ENCODE measurements around the gene RNF2. TPM values are rescaled to one million over a fixed set of nuclear protein-coding genes. Genes with fewer than 3 reads are reported as not detected.

RNF2 gene
- total RNA-seq, 2 experiments from 2014 or later: 17.8 to 24.7 TPM

DNA sequence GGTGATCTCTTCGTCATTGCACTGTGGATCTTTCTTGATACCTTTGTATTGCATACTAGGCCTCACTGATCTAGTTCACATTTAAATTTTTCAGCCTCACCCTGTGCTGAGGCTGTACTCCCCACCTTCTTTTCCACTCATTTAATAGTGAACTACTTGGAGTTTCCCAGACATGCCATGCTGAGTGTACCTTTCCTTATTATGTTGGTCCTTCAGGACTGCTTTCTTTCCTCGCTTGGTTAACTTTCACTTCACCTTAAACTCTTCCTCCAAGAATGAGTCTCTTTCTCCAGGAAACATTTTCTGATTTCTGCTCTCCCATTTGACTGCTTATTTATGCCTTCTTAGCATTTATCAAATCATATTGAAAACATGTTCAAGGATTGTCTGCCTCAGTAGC, 20.8 kb downstream of the RNF2 start:
- intact Hi-C loops (cut with micrococcal nuclease; ENCODE audit: unreplicated experiment): no loop called here
- no peak overlapping the region for H3K4me3 ChIP-seq (ENCODE audit: low read depth, low read length, poor library complexity, severe bottlenecking)

GRCh38 chr1:185068341-185068740, 23.0 kb downstream of the RNF2 start:
- no peak for DNase-seq (ENCODE audit: low spot score)
- no peak overlapping the region for H3K4me2 ChIP-seq (ENCODE audit: low read length)
- intact Hi-C loops (cut with micrococcal nuclease; ENCODE audit: unreplicated experiment): no loop called here
- H3K4me1 ChIP-seq (ENCODE audit: insufficient read depth, low read length, poor library complexity, severe bottlenecking): no peaks in the 10 kb centered on the region
- peaks cover 5% of the 10 kb centered on the region; the same call in 1 of the 2 replicates for H4K20me1 ChIP-seq (ENCODE audit: insufficient read depth, low read length)
- H3K36me3 ChIP-seq (ENCODE audit: insufficient read depth, low read length): peaks cover 2% of the 10 kb centered on the region; the same call in 1 of the 2 replicates
- 0 out of 2 replicates have a peak, but pooled peaks cover 13% of the 10 kb centered on the region for H3K9me3 ChIP-seq (ENCODE audit: low read length)
- CTCF ChIA-PET (ENCODE audit: unreplicated experiment): no interaction called here
- TF ChIP-seq CTCF (conservative IDR thresholded peaks at IDR 0.05; ENCODE audit: low read length): no peak
- no peak for TF ChIP-seq EZH2phosphoT487 (IDR thresholded peaks at IDR 0.05; ENCODE audit: borderline replicate concordance, low read depth, low read length)
- no peaks in the 10 kb centered on the region for H3K9me2 ChIP-seq (ENCODE audit: insufficient read depth, low read length)
- no TSS peak for BruUV-seq (replicated peaks)
- H3K27ac ChIP-seq (ENCODE audit: low read depth, low read length, poor library complexity, severe bottlenecking): no peak overlapping the region
- no peak overlapping the region for H3K4me3 ChIP-seq (ENCODE audit: low read depth, low read length, poor library complexity, severe bottlenecking)
- H3K79me2 ChIP-seq (ENCODE audit: insufficient read depth, low read depth, low read length): peaks cover 30% of the 10 kb centered on the region; the same call in 1 of the 2 replicates
- POLR2A ChIA-PET: interaction anchor here (1.0 to 1.5 kb wide), 3 partner anchors 8 to 89 kb away, joined by 3 to 5 read pairs (median 4); partner anchors contain the start of gene SWT1
- no peak overlapping the region for H2AFZ ChIP-seq (ENCODE audit: low read length)

More for the DNA sequence above, 20.8 kb downstream of the RNF2 start:
- ChIA-PET POLR2A (interaction anchor here (0.6 to 2.2 kb wide), 6 partner anchors 9 to 1034 kb away, joined by 3 to 12 read pairs (median 4); no protein-coding TSS in a partner anchor), CTCF (ENCODE audit: unreplicated experiment) (no interaction called here)
- no peaks in the 10 kb centered on the region for H3K9me2 ChIP-seq (ENCODE audit: insufficient read depth, low read length)
- 0 out of 2 replicates have a peak, but pooled peaks cover 14% of the 10 kb centered on the region for H3K9me3 ChIP-seq (ENCODE audit: low read length)
- H2AFZ ChIP-seq (ENCODE audit: low read length): no peak overlapping the region
- no peak overlapping the region for H3K27ac ChIP-seq (ENCODE audit: low read depth, low read length, poor library complexity, severe bottlenecking)
- no peaks in the 10 kb centered on the region for H3K4me1 ChIP-seq (ENCODE audit: insufficient read depth, low read length, poor library complexity, severe bottlenecking)
- no peak for TF ChIP-seq CTCF (conservative IDR thresholded peaks at IDR 0.05; ENCODE audit: low read length)
- no peak for TF ChIP-seq EZH2phosphoT487 (IDR thresholded peaks at IDR 0.05; ENCODE audit: borderline replicate concordance, low read depth, low read length)
- BruUV-seq (replicated peaks): no TSS peak
- H3K4me2 ChIP-seq (ENCODE audit: low read length): no peak overlapping the region
- peaks cover 2% of the 10 kb centered on the region; the same call in 1 of the 2 replicates for H3K36me3 ChIP-seq (ENCODE audit: insufficient read depth, low read length)
- DNase-seq (ENCODE audit: low spot score): no peak
- peaks cover 41% of the 10 kb centered on the region; the same call in 1 of the 2 replicates for H3K79me2 ChIP-seq (ENCODE audit: insufficient read depth, low read depth, low read length)
- H4K20me1 ChIP-seq (ENCODE audit: insufficient read depth, low read length): peaks cover 5% of the 10 kb centered on the region; the same call in 1 of the 2 replicates

GRCh38 chr1:185069202-185069772, 23.9 kb downstream of the RNF2 start:
- H3K4me1 ChIP-seq (ENCODE audit: insufficient read depth, low read length, poor library complexity, severe bottlenecking): no peaks in the 10 kb centered on the region
- ChIA-PET CTCF (ENCODE audit: unreplicated experiment) (no interaction called here), POLR2A (interaction anchor here (1.0 to 1.5 kb wide), 4 partner anchors 9 to 88 kb away, joined by 3 to 5 read pairs (median 4); partner anchors contain the start of gene SWT1)
- H3K9me2 ChIP-seq (ENCODE audit: insufficient read depth, low read length): no peaks in the 10 kb centered on the region
- no peak overlapping the region for H3K27ac ChIP-seq (ENCODE audit: low read depth, low read length, poor library complexity, severe bottlenecking)
- intact Hi-C loops (cut with micrococcal nuclease; ENCODE audit: unreplicated experiment): no loop called here
- H4K20me1 ChIP-seq (ENCODE audit: insufficient read depth, low read length): peaks cover 5% of the 10 kb centered on the region; the same call in 1 of the 2 replicates
- H3K4me3 ChIP-seq (ENCODE audit: low read depth, low read length, poor library complexity, severe bottlenecking): no peak overlapping the region
- H3K79me2 ChIP-seq (ENCODE audit: insufficient read depth, low read depth, low read length): peaks cover 22% of the 10 kb centered on the region; the same call in 1 of the 2 replicates
- no peak overlapping the region for H2AFZ ChIP-seq (ENCODE audit: low read length)
- no TSS peak for BruUV-seq (replicated peaks)
- H3K36me3 ChIP-seq (ENCODE audit: insufficient read depth, low read length): peaks cover 2% of the 10 kb centered on the region; the same call in 1 of the 2 replicates
- no peak for DNase-seq (ENCODE audit: low spot score)
- no peak overlapping the region for H3K4me2 ChIP-seq (ENCODE audit: low read length)
- TF ChIP-seq CTCF (conservative IDR thresholded peaks at IDR 0.05; ENCODE audit: low read length) (no peak), EZH2phosphoT487 (IDR thresholded peaks at IDR 0.05; ENCODE audit: borderline replicate concordance, low read depth, low read length) (no peak)
- H3K9me3 ChIP-seq (ENCODE audit: low read length): 0 out of 2 replicates have a peak, but pooled peaks cover 6% of the 10 kb centered on the region

All from OCI-LY7 (cell line).